GM19463 (cell line): ENCODE data around the gene RILPL1.
"Not testable (repeated sequence)": the region's sequence is repeated elsewhere in the genome, so short reads cannot be mapped to it uniquely, and the experiment has no call there.

Experiments used
- ATAC-seq: cut with Tn5 transposase; IDR thresholded peaks from one replicate; pipeline ENCODE4 v1.9.1; 2021; ENCODE audit warnings: mild to moderate bottlenecking, moderate library complexity; ENCODE audit not compliant: unreplicated experiment

Gene RILPL1

GRCh38 chr12:123433615-123434014, 99.9 kb downstream of the RILPL1 start:
- ATAC-seq: no peak

DNA sequence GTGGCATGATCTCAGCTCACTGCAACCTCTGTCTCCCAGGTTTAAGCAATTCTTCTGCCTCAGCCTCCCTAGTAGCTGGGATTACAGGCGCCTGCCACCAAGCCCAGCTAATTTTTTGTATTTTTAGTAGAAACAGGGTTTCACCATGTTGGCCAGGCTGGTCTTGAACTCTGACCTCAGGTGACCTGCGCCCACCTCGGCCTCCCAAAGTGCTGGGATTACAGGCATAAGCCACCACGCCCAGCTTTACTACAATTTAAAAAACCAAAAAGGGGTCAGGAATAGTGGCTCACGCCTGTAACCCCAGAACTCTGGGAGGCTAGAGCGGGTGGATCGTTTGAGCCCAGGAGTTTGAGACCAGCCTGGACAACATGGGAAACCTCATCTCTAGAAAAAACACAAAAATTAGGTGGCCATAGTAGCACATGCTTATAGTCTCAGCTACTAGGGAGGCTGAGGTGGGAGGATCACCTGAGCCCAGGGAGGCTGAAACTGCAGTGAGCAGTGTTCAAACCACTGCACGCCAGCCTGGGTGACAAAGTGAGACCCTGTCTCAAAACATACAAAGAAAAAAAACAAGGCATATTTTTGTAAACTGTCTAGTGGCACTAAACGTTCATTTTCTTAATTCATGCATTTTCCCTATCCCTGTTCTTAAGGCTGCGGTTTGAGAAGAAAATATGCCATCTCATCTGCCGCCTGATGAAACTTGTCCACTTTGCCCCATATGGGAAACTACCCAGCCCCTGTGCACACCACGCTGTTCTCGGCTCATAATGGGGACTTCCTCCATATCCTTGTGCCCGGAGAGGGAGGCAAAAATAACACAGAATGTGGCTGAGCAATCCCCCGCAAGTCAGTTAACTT, 101.3 kb downstream of the RILPL1 start:
- not testable (repeated sequence) for ATAC-seq

DNA sequence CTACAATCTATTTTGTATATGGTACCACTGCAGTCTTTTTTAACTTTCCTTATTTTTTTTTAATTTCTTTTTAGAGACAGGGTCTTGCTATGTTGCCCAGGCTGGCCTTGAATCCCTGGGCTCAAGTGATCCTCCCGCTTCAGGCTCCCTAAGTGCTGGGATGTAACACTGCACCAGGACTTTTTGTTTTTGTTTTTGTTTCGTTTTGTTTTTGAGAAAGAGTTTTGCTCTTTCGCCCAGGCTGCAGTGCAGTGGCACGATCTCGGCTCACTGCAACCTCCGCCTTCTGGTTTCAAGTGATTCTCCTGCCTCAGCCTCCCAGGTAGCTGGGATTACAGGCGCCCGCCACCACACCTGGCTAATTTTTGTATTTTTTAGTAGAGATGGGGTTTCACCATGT, 104.4 kb downstream of the RILPL1 start:
- not testable (repeated sequence) for ATAC-seq

DNA sequence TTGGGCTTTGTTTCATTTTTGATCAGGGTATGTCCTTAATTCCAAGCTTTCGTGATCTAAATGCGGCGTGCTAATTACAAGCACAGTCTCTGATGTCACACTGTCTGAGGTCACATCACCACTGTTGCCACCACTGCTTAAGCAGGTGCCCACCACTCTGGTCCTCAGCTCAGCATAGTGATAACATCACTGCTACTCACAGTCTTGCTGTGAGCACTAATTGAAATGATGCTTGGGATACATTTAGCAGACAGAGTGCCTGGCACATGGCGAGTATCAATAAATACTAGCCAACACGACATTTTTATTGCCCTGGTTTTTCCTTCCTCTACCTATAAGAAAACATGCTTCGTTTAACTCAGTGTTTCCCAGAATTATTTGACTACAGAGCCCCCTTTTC, 104.9 kb downstream of the RILPL1 start:
- no peak for ATAC-seq

DNA sequence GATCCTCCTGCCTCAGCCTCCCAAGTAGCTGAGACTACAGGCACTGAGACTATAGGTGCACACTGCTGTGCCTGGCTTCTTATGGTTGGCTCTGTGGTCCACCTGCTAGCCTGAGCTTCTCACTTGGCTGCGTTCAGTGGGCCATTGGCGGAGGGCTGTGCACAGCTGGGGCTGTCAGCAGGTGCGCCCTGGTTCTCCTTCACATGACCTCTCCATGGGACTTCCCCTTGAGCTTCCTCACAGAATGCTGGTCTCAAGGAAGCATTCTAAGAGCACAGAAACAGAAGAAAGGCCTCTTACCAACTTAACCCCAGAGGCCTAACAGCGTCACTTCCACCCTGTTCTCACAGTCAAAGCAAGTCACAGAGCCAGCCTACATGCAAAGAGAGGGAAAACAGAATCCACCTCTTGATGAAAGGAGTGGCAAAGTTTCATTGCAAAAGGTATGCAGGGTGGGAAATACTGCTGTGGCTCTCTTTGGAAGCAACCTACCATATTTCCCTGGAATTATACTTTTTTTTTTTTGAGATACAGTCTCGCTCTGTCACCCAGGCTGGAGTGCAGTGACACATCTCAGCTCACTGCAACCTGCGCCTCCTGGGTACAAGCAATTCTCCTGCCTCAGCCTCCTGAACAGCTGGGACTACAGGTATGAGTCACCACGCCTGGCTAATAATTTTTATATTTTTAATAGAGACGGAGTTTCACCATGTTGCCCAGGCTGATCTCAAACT, 106.3 kb downstream of the RILPL1 start:
- ATAC-seq: peak; percentile 91

DNA sequence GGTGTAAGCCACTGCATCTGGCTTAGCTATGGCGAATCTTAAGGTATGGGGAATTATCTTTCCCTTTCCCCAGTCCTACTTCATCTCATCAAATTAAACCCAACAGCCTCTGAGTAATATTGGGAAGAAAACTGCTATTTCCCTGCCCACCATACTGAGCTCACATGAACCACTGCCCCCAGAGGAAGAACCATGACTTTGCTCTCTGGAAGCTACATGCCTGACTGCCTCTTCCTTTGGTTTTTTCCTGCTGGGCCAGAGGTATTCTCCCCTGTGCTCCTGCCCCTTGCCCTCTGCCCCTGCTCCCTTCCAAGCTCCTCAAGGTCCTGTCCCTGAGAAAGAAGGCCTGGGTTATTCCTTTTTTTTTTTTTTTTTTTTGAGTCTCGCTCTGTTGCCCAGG, 112.2 kb downstream of the RILPL1 start:
- no peak for ATAC-seq
